ACHN (cell line): ENCODE results near the gene VOPP1.
"Not testable (repeated sequence)": the region's sequence is repeated elsewhere in the genome, so short reads cannot be mapped to it uniquely, and the experiment has no call there.

Source experiments
- DNase-seq: peaks from one replicate; pipeline ENCODE4 v3.0.0-alpha.2; 2015
- in situ Hi-C: cut with HindIII; loops from 2 replicates; pipeline ENCODE4 v1.10.0; 2017; ENCODE audit warnings: low sequenced_read_pairs, low pct_ligation_motif_present, low pct_unique_long_range_greater_than_20kb

The VOPP1 gene

GRCh38 chr7:55484241-55484640, 88.1 kb downstream of the VOPP1 start:
- in situ Hi-C loops: no loop called here
- no peak for DNase-seq

- DNase-seq: no peak
- in situ Hi-C loops: no loop called here
Measured at GRCh38 chr7:55483046-55483445, 89.3 kb downstream of the VOPP1 start.

DNA sequence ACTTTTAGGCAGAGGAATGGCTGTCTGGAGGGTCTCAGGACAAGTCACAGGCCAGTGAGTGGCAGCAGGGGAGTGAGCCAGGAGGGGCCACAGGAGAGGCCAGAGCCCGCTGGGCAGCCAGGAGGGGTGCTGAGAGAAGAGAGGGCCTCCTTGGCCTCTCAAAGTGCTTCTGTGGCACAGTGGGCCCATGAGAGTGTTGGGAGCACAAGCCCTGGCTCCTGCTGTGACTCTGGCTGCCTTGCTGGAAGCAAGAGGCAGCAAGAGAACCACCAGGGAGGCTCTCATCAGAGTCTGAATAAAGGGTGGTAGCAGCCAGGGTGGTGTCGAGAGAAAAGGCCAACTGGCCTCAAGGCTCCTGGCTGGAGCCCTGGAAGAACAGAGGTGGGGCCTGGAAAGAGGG, 91.1 kb downstream of the VOPP1 start:
- in situ Hi-C loops: no loop called here
- no peak for DNase-seq

- in situ Hi-C loops: no loop called here
- DNase-seq: no peak
Measured at GRCh38 chr7:55478700-55479099, 93.6 kb downstream of the VOPP1 start.

GRCh38 chr7:55477781-55478374, 94.4 kb downstream of the VOPP1 start:
- in situ Hi-C loops: no loop called here
- no peak for DNase-seq

DNA sequence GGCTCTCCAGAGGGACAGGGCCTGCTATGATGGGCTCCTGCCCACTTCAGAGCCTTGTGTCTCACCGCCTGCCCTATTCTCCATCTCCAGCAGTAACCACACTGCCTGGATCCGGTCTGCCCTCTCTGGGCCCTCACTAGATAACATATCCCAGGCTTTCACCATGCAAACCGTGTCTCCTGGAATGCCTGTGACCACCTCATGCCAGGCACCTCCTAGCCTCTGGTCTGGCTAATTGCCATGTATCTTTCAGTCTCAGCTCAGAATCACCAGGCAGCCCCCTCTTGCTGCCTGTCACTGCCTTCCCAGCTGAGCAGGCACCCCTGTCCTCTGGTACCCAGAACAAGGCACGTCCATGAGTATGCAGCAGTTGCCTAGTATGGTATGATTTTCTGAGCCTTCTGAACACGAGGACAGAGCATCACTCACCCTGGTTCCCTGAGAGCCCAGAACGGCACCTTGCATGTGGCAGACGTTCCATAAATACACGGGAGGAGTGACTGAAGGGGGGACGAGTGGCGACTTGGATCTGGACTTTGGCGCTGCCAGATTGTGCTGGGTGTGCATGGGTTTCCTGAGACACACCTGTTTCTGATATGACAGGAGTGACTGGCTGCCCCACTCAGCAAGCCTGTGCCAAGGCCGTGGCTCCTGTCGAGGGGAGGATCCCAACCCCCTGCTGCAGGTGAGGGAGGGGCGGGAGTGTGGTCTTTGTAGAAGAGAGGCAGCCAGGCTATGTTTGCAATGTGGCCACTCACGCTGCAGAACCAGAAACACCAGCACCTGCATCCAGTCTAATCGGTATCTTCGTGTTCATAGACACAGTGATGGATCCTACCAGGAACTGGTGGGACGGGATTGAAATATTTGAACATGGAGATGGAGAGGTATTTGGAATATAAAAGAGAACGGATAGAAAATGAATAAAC, 95.2 kb downstream of the VOPP1 start:
- DNase-seq: no peak
- in situ Hi-C loops: no loop called here

- in situ Hi-C loops: no loop called here
- no peak for DNase-seq
Measured at GRCh38 chr7:55475855-55476803, 96.2 kb downstream of the VOPP1 start.

DNA sequence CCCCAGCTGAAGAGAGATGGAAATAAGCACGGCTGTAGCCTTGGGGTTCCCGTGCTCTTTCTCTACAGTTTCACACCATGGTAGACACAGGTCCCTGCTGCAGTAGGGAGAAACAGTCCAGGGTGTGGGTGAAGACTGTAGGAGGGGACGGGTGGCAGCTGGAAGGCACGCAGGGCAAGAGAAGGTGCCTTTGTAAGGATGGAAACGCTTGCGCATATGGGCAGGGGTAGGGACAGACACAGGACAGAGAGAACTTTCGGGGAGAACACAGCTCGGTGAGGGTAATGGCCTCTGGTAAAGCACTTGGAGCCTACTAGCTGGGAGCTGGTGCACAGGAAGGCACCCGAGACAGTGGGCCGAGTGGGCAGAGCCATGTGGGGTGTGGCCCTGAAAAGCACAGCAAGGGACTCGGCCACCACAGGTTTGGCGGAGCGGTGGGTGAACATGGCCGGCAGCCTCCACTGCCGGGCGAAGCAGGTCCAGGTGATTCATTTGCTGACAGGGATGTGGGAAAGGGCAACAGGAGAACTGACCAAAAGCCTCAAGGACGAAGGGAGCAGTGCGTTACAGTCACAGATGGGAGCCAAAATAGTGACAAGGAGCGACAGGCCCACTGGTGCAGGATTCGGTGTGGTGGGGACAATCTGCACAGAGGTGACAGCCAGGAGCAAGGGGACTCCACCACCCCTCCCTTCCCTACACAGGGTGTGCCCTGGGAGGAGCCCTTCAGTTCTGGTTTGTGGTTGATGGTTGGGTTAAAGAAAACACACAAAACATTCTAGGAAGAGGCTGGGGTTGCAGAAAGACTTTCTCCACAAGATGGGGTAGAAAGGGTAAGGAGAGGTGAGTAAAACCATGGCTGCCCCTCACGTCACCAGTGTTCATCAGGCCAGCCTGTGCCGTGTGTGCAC, 97.1 kb downstream of the VOPP1 start:
- DNase-seq: no peak
- in situ Hi-C loops: no loop called here

- DNase-seq: no peak
- in situ Hi-C loops: no loop called here
Measured at GRCh38 chr7:55473932-55474331, 98.4 kb downstream of the VOPP1 start.

DNA sequence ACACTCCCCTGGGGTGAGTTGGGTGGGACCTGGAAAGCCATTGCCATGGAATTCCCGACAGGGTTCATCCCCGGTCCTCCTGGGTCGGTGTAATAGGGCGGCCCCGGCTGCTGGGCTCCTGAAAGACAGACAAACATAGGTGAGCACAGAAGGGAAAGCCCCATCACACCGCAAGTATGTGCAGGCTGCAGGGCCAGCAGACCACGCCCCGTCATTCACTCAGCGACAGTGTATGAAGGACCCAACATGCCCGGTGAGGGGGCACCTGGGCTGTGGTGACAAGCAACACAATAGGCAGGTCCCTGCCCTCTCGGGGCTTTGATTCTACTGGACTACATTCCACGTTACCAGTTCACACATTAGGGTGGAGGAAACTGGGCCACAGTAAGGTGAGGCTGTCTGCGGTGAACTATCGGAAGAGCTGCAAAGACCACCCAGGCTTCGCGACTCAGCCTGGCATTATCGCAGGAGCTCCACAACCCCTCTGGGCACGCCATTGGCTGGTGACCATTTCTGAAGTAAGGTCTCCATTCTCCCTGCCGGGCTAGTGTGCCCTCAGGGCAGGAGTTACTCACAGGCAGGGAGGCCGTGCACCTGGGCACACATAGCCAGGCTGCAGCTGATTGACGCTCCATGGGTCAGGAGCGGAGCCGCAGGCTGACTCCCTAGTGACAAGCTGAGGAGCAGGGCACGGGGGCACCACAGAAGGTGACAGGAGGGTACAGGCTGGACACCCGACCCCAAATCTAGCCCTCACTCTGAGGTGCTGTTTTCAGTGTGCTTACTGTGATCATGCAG, 99.2 kb downstream of the VOPP1 start:
- in situ Hi-C loops: no loop called here
- DNase-seq: no peak

- DNase-seq, in situ Hi-C loops: not testable (repeated sequence)
Measured at GRCh38 chr7:55472406-55472805, 99.9 kb downstream of the VOPP1 start.

DNA sequence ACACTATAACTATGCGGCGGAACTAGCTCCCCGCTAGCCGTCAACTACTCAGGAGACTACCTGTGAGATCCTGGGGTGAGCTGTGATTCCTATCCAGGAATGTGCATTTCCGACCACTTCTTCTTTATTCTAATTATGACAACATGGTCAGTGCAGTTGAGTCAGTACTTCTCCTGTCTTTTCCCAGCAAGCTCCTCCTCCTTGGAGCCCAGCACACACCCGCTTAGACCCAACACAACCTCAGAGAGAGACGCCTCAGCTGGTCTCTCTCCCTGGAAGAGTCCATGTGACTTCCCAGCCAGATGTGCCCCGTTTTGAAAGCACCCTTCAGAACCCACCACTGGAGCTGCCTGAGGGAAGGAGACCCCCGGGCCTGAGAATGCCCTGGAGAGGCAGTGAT, 100.7 kb downstream of the VOPP1 start:
- in situ Hi-C loops, DNase-seq: not testable (repeated sequence)

DNA sequence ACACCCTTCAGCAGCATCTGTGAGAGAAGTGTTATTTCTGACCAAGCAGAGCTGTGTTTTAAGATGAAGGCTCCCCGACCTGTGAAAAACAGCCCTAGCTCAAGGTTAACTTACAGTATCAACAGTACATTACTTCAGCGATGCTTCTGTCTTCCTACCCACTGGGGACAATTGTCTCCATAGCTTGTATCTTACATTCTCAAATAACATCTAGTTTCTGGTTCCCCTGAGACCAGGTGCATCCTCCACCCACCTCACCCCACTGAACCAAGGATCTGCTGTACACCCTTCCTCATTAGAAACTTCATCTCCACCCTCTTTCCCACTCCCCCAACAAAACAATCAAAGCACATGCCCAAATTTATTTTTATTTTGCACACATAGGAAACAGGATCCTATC, 102.0 kb downstream of the VOPP1 start:
- no peak for DNase-seq
- in situ Hi-C loops: no loop called here

DNA sequence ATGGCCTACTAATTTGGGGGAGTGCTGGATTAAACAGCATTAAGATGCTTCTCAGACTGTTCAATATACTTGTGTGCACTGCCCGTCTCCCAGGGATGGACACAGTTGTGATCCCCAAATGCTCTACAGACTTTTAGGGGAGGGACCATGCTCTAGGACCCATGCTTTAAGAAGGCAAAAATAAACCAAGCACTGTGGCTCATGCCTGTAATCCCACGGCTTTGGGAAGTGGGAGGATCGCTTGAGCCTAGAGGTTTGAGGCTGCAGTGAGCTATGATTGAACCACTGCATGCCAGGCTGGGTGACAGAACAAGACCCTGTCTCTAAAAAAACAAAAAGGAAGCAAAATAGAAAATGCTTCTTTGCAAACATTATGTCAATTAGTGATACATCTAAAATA, 102.6 kb downstream of the VOPP1 start:
- DNase-seq: no peak
- in situ Hi-C loops: no loop called here

- no peak for DNase-seq
- in situ Hi-C loops: no loop called here
Measured at GRCh38 chr7:55469271-55469681, 103.0 kb downstream of the VOPP1 start.

DNA sequence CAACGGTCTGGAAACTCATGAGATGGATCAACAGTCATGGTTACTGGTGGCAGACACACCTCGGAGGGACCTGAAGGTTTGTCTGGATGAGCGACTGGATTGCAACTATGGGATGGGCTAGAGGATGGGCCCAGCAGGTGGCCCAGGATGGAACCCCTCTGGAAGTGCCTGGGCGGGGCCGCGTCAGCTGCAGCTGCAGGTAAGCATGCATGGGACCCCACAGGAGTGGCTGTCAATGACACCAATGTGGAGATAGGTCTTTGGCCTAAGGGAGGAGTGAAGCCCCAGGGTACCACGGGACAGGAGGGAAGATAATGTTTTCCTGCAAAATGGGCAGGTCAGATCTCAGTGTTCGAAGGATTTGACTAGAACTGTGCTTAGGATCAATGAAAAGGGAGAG, 103.8 kb downstream of the VOPP1 start:
- DNase-seq: no peak
- in situ Hi-C loops: no loop called here

GRCh38 chr7:55467047-55467593, 105.2 kb downstream of the VOPP1 start:
- DNase-seq: no peak
- in situ Hi-C loops: no loop called here
